NAMALWA (cell line): Measurements from ENCODE around the gene C10orf105.

ENCODE experiments used
- DNase-seq: peaks from one replicate; pipeline ENCODE4 v3.0.0-alpha.2; 2015; ENCODE audit warnings: low spot score

C10orf105 gene

GRCh38 chr10:71737001-71737833, 17.6 kb upstream of the C10orf105 start:
- DNase-seq: no peak

DNA sequence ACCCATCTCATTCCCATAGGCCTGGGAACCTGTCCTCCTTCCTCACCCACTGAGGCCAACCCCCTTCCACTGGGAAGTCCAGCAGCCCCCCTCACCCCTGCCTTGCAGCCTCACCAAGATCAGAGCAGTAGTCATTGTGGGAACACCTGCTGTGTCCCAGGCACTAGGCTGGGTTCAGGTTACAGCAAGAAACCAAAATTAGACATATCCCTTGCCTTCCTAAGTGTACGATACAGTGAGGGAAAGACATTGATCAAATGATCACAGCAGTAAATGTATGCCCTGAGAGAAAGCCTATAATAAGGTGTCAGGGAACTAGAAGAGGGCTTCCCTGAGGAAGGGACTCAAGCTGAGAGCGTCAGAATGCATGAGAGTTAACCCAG, 17.0 kb upstream of the C10orf105 start:
- DNase-seq: no peak

- no peak for DNase-seq
Measured at GRCh38 chr10:71735709-71736569, 16.4 kb upstream of the C10orf105 start.

- DNase-seq: no peak
Measured at GRCh38 chr10:71734797-71735196, 15.2 kb upstream of the C10orf105 start.

- DNase-seq: no peak
Measured at GRCh38 chr10:71731791-71732190, 12.2 kb upstream of the C10orf105 start.

- DNase-seq: peak; percentile 6
Measured at GRCh38 chr10:71729161-71729636, 9.6 kb upstream of the C10orf105 start.

DNA sequence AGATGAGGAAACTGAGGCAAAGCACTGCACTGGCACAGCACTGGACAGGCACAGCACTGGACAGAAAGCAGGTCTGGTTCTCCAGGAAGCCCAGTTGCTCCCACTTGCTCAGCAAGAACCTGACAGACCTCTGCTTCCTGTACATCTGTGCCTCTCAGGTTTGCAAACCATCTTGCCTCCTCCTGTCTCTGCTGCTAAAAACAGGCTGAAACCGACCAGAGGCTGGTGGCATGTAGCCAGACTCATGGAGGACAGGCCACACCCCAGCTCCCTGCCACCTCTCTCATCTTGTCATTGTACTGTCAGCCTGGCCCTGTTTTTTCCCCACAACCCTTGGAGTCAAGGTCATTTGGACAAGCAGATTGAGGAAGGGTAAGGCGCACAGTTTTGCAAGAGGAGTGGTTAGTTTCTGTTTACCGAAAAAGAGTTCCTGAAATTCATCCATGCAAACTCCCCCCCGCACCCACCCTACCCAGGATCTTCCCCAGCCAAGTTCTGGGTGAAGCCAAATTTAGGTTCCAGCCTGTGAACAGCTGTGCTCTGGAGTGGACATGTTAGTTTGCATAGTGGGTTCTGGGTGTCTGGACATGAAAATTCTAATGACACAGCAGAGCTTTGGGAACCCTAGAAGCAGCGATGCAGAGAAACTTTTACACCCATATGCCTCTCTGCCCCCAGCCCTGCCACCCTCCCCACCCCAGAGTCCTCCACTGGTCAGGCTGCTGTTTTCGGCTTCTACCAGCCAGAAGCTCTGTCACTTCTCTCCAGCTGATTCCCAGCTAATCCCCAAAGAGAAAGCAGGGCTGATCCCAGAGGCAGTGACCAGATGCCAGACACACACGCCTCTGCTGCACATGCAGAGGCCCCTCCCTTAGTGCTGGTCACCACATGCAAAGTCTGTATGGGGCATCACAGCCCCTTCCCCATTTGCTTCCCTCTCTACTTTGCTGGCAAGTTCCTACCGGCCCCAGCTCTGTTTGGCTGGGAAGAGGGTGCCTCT, 8.5 kb upstream of the C10orf105 start:
- DNase-seq: peak; percentile 84

- DNase-seq: peak; percentile 62
Measured at GRCh38 chr10:71727105-71727737, 7.6 kb upstream of the C10orf105 start.

DNA sequence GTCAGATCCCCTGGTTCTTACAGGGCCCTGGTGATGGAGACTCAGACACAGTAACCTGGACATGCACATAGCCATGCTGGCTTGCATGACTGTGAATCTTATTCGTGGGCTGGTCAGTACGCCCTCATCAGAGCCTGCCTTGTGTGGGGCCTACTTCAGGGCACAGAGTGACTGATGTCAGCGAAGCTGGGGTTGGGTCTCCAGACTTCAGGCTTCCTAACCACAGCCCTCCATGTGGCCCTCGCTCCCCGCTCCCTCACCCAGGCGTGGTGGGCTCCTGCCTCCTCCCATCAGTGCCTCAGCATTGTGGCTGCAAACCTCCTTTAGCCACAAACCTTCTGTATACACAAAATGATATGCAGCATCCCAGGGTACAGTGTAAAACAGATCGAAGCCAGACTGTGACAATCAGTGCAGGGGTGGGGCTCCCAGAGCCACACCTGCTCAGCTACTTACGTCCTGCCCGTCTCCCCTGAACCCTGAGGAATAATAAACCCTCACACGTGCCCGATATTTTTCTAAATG, 7.1 kb upstream of the C10orf105 start:
- DNase-seq: no peak

- peak; percentile 62 for DNase-seq
Measured at GRCh38 chr10:71725998-71726579, 6.5 kb upstream of the C10orf105 start.

DNA sequence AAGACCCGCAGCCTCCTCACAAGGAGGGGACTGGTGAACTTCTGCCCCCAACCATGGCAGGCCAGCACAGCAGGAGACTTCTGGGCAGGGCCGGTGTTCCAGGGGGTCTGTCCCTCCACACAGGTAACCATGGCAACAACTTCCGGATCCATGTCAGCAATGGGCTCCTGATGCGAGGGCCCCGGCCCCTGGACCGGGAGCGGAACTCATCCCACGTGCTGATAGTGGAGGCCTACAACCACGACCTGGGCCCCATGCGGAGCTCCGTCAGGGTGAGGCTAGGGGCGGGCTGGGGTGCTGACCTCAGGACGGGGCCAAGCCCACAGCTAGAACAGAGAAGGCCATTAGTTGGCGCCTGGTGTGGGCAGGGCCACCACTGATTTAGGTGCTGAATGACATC, 5.7 kb upstream of the C10orf105 start:
- no peak for DNase-seq

- DNase-seq: no peak
Measured at GRCh38 chr10:71724539-71724938, 5.0 kb upstream of the C10orf105 start.

DNA sequence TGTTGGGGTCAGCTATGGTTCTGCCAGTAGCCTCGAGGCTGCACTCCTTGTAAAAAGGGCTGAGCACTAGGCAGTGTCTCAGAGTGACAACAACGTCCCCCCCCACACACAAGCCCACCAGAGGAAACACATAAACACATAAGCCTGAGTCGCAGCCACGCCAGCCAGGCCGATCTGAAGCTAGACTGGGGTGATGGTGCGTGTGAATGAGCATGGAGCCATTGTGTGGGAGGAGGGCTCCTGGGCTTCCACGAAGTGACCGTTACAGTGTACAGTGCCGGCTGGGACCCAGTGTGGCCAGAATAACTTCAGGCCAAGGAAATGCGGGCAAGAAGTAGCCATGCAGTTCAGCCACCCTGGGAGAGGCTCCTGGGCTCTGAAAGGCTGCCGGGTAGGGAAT, 3.7 kb upstream of the C10orf105 start:
- no peak for DNase-seq

DNA sequence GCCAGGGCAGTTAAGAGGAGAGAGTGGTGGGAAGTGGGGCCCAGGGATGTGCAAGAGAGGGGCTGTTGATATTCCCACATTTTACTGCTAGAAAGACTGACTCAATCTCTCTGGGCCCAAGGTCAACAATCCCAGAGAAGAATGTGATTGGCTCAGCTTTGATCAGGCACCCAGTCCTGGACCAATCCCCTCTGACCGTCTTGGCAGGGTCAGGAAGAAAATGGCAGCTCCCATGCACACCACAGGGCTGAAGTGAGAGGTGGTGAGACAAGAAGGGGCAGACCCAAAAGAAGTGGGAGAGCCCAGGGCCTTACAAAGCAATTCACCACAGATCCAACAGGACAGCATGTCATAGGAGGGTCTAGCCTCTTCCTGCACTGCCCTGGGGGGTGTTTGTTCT, 3.3 kb upstream of the C10orf105 start:
- DNase-seq: no peak

GRCh38 chr10:71721313-71721712, 1.7 kb upstream of the C10orf105 start:
- no peak for DNase-seq

- DNase-seq: no peak
Measured at GRCh38 chr10:71720288-71720687, 710 bp upstream of the C10orf105 start.

DNA sequence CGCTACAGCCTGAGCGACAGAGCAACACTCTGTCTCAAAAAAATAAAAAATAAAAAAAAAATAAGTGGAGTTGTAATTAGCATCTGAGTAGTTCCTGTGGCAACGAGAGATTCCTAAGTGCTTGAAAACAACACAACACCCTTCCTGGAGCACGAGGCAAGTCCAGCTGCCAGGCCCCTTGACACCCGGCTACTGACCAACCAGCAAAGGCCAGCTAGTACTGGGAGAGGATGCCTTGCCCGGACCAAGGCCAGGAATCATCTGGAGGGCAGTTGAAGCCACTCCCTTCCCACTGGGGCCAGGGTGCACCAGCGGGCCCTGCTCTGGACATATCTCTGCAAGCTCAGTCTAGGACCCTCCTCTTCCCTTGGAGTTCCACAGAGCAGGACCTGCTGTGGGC, 536 bp downstream of the C10orf105 start:
- DNase-seq: no peak

- no peak for DNase-seq
Measured at GRCh38 chr10:71718165-71718698, 1.3 kb downstream of the C10orf105 start.

GRCh38 chr10:71717551-71717951, 2.0 kb downstream of the C10orf105 start:
- no peak for DNase-seq

GRCh38 chr10:71717056-71717455, 2.5 kb downstream of the C10orf105 start:
- DNase-seq: no peak
